ENCODE measurements around the gene SLCO2B1.

- TF ChIP-seq CTCF (conservative IDR thresholded peaks at IDR 0.05 in 1 of 2, IDR thresholded peaks at IDR 0.05 in 1 of 2; ENCODE audit: extremely low read depth in 1 of 2, insufficient read depth in 1 of 2, low read depth in 1 of 2, low read length in 2 of 2) (no peak), EZH2 (IDR thresholded peaks at IDR 0.05; ENCODE audit: borderline replicate concordance, low read length) (no peak)
Observed at GRCh38 chr11:75246006-75246670, 95.2 kb downstream of the SLCO2B1 start.
